Liver (tissue), 9 donors: ENCODE data around the gene SDF4. TPM values are rescaled to one million over a fixed set of nuclear protein-coding genes. Genes with fewer than 3 reads are reported as not detected.

Source experiments
- DNase-seq: peaks from one replicate; pipeline ENCODE4 v3.0.0-alpha.2; 2017; ENCODE audit warnings: low spot score
- H3K27ac ChIP-seq, 2 donors: one replicate each; pipeline ENCODE4 v1.7.0; 2013; ENCODE audit warnings: inconsistent platforms in 2 of 2, low read length in 2 of 2, control low read depth in 1 of 2, low read depth in 1 of 2, mild to moderate bottlenecking in 1 of 2
- H3K27me3 ChIP-seq, 4 donors: one replicate each; pipeline versions ENCODE4 v1.6.1 to v1.7.0; 2013; ENCODE audit warnings: low read length in 3 of 4, inconsistent platforms in 1 of 4, mild to moderate bottlenecking in 1 of 4, moderate library complexity in 1 of 4; ENCODE audit not compliant: control insufficient read depth in 4 of 4, insufficient read depth in 4 of 4
- H3K36me3 ChIP-seq, 4 donors: one replicate each; pipeline versions ENCODE4 v1.6.1 to v1.7.0; 2013; ENCODE audit warnings: low read length in 3 of 4, mild to moderate bottlenecking in 3 of 4, low read depth in 1 of 4, moderate library complexity in 1 of 4; ENCODE audit not compliant: control insufficient read depth in 4 of 4, insufficient read depth in 3 of 4
- H3K4me1 ChIP-seq, 4 donors: one replicate each; pipeline versions ENCODE4 v1.6.1 to v1.7.0; 2013; ENCODE audit warnings: low read length in 3 of 4, mild to moderate bottlenecking in 3 of 4, moderate library complexity in 1 of 4; ENCODE audit not compliant: control insufficient read depth in 4 of 4, insufficient read depth in 4 of 4
- H3K4me3 ChIP-seq, 3 donors: one replicate each; pipeline versions ENCODE4 v1.6.1 to v1.7.0; 2013; ENCODE audit warnings: low read length in 3 of 3, control low read depth in 1 of 3, low read depth in 1 of 3, mild to moderate bottlenecking in 1 of 3
- H3K9ac ChIP-seq, 2 donors: one replicate each; pipeline ENCODE4 v1.7.0; 2013; ENCODE audit warnings: low read length in 2 of 2, mild to moderate bottlenecking in 2 of 2, moderate library complexity in 2 of 2, control low read depth in 1 of 2, low read depth in 1 of 2
- H3K9me3 ChIP-seq, 4 donors: one replicate each; pipeline versions ENCODE4 v1.6.1 to v1.7.0; 2013; ENCODE audit warnings: low read length in 3 of 4; ENCODE audit not compliant: control insufficient read depth in 4 of 4
- EGR1 ChIP-seq, 2 donors: IDR thresholded peaks; 2 replicates each; pipeline ENCODE4 v1.6.1; 2016 to 2018; ENCODE audit warnings: antibody characterized with exemption in 2 of 2, low read depth in 2 of 2
- HNF4A ChIP-seq, 2 donors: conservative IDR thresholded peaks; 2 replicates each; pipeline ENCODE4 v1.6.1; 2016; ENCODE audit warnings: antibody characterized with exemption in 2 of 2, mild to moderate bottlenecking in 2 of 2
- HNF4G ChIP-seq: IDR thresholded peaks from 2 replicates; pipeline ENCODE4 v1.6.1; 2016; ENCODE audit warnings: antibody characterized with exemption
- JUND ChIP-seq, 2 donors: IDR thresholded peaks; 2 replicates each; pipeline ENCODE4 v1.6.1; 2016; ENCODE audit warnings: antibody characterized with exemption in 2 of 2
- NR2F2 ChIP-seq: IDR thresholded peaks from 2 replicates; pipeline ENCODE4 v1.6.1; 2016; ENCODE audit warnings: antibody characterized with exemption
- RAD21 ChIP-seq, 2 donors: IDR thresholded peaks; 2 replicates each; pipeline ENCODE4 v1.6.1; 2016; ENCODE audit warnings: antibody characterized with exemption in 2 of 2, mild to moderate bottlenecking in 2 of 2
- RXRA ChIP-seq, 2 donors: IDR thresholded peaks; 2 replicates each; pipeline ENCODE4 v1.6.1; 2017 to 2018; ENCODE audit warnings: antibody characterized with exemption in 2 of 2, mild to moderate bottlenecking in 1 of 2
- SP1 ChIP-seq: IDR thresholded peaks from 2 replicates; pipeline ENCODE4 v1.6.1; 2018; ENCODE audit warnings: antibody characterized with exemption, mild to moderate bottlenecking
- TAF1 ChIP-seq: conservative IDR thresholded peaks from 2 replicates; pipeline ENCODE4 v1.6.1; 2016; ENCODE audit warnings: antibody characterized with exemption, mild to moderate bottlenecking
- WGBS: extraction: QIAGEN DNeasy Blood & Tissue Kit; methylation state at CpG from one replicate; pipeline ENCODE4 v1.1.7; 2013; 5-methylcytosine and 5-hydroxymethylcytosine counted together
- polyA plus RNA-seq, 2 donors: library from polyadenylated mRNA; stranded (reverse) in 1 of 2; unstranded in 1 of 2; fragments of 200-250 nt in 1 of 2; fragments of >200 nt in 1 of 2; fragmentation: Nextera tagmentation in 1 of 2; extraction: Ambion mirVana in 1 of 2; gene quantifications; one replicate each; pipeline versions ENCODE4 v1.2.1 to v1.2.3, GENCODE V29; 2013 to 2015
- total RNA-seq, 2 donors: library from RNA; depleted of rRNA; stranded (reverse); fragments of >200 nt; gene quantifications; one replicate each; pipeline ENCODE4 v1.2.3, GENCODE V29; 2014
- TF ChIP-seq, protein P1 (sequence below): IDR thresholded peaks from 2 replicates; pipeline ENCODE4 v1.6.1; 2016; ENCODE audit warnings: antibody characterized with exemption
- TF ChIP-seq, protein P2 (sequence below): IDR thresholded peaks from 2 replicates; pipeline ENCODE4 v1.6.1; 2016; ENCODE audit warnings: antibody characterized with exemption, mild to moderate bottlenecking
- TF ChIP-seq, protein P3 (sequence below): IDR thresholded peaks from 2 replicates; pipeline ENCODE4 v1.6.1; 2016; ENCODE audit warnings: antibody characterized with exemption
- TF ChIP-seq, protein P4 (sequence below): IDR thresholded peaks from 2 replicates; pipeline ENCODE4 v1.6.1; 2016; ENCODE audit warnings: antibody characterized with exemption
- donor health status: healthy.
- donor health status: healthy.
- donor health status: healthy.
- donor health status: healthy.
- donor health status: healthy.

SDF4 gene
- total and polyA plus RNA-seq, 4 donors, result 48.7 to 180 (median 75.9) TPM

DNA sequence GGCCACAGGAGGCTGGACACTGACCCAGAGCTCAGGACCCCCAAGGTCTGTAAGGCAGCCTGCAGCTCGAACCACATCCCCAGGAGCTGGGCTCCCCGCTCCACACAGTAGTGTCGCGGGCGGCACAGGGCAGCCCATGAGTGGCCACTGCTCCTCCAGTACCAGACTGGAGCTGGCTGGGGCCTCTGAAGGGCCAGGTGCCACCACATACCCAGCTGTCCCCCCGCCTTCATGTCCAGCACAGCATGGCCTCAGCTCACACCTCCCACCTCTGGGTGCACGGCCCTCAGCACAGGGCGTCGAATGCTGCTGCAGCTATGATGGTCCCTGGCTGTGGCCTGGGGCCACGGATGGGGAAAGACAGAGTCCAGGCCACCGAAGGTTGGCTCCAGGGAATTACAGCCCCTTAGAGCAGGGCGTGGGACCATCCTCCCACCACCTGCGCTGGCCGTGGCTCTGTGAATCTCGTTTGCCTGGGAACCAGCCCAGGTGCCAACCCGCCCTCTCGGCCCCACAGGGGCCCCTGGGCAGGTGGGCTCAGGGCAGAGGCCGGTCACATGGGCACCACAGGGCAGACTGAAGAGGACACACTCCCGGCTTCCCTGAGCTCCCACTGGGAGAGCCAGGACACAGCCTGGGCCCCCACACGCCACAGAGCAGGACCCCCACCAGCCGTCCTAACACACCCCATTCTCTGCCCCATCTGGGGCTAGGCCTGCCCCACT is 15.8 kb downstream of the SDF4 start:
- Histone ChIP-seq H3K9me3 (no peaks in the 10 kb centered on the region), H3K4me3 (no peak overlapping the region), H3K36me3 (peaks cover 12 to 42% (median 16%) of the 10 kb centered on the region in 4 donors), H3K9ac (no peak overlapping the region), H3K27ac (no peak overlapping the region), H3K4me1 (peaks cover 0 to 8% (median 0%) of the 10 kb centered on the region in 4 donors), H3K27me3 (no peaks in the 10 kb centered on the region)
- no peak for DNase-seq
- WGBS, result 90% methylated on average over 21 of the region's 21 CpGs
- TF ChIP-seq SP1 (no peak), HNF4A (conservative IDR thresholded peaks at IDR 0.05) (no peak), NR2F2 (no peak)
- TF ChIP-seq, protein P1, sequence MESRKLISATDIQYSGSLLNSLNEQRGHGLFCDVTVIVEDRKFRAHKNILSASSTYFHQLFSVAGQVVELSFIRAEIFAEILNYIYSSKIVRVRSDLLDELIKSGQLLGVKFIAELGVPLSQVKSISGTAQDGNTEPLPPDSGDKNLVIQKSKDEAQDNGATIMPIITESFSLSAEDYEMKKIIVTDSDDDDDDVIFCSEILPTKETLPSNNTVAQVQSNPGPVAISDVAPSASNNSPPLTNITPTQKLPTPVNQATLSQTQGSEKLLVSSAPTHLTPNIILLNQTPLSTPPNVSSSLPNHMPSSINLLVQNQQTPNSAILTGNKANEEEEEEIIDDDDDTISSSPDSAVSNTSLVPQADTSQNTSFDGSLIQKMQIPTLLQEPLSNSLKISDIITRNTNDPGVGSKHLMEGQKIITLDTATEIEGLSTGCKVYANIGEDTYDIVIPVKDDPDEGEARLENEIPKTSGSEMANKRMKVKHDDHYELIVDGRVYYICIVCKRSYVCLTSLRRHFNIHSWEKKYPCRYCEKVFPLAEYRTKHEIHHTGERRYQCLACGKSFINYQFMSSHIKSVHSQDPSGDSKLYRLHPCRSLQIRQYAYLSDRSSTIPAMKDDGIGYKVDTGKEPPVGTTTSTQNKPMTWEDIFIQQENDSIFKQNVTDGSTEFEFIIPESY, result no peak
- TF ChIP-seq, protein P2, sequence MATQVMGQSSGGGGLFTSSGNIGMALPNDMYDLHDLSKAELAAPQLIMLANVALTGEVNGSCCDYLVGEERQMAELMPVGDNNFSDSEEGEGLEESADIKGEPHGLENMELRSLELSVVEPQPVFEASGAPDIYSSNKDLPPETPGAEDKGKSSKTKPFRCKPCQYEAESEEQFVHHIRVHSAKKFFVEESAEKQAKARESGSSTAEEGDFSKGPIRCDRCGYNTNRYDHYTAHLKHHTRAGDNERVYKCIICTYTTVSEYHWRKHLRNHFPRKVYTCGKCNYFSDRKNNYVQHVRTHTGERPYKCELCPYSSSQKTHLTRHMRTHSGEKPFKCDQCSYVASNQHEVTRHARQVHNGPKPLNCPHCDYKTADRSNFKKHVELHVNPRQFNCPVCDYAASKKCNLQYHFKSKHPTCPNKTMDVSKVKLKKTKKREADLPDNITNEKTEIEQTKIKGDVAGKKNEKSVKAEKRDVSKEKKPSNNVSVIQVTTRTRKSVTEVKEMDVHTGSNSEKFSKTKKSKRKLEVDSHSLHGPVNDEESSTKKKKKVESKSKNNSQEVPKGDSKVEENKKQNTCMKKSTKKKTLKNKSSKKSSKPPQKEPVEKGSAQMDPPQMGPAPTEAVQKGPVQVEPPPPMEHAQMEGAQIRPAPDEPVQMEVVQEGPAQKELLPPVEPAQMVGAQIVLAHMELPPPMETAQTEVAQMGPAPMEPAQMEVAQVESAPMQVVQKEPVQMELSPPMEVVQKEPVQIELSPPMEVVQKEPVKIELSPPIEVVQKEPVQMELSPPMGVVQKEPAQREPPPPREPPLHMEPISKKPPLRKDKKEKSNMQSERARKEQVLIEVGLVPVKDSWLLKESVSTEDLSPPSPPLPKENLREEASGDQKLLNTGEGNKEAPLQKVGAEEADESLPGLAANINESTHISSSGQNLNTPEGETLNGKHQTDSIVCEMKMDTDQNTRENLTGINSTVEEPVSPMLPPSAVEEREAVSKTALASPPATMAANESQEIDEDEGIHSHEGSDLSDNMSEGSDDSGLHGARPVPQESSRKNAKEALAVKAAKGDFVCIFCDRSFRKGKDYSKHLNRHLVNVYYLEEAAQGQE, result no peak
- TF ChIP-seq, protein P3, sequence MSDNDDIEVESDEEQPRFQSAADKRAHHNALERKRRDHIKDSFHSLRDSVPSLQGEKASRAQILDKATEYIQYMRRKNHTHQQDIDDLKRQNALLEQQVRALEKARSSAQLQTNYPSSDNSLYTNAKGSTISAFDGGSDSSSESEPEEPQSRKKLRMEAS, result no peak

DNA sequence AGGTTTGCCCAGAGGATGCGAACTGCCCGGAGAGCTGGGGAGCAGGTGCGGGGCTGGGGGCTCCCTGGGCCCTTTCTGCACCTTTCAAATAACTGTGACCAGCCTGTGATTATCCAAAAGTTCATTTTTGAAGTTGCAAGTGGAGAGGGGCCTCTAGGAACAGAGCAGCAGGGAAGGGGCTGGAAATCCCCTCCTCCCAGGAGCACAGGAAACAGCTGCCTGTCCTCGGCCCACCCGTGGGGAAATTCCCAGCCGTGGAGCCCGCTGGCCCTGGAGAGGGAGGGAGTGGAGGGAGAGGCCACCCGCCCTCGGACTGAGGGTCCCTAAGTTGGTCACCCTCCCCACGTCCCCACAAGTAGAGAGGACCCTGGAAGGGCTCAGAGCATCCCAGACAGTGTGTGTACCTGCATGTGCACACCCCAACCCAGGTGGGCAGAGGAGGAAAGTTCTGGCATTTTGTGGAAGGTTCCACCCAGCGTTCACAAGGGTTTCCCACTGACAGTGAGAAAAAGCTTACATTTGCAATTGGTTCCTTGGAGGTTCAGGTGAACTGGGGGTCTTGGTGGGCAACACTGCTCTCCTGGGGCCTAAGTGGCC is 16.6 kb downstream of the SDF4 start:
- TF ChIP-seq HNF4G (no peak), RXRA (IDR thresholded peaks at IDR 0.05) (no peak), RAD21 (IDR thresholded peaks at IDR 0.05) (no peak), JUND (IDR thresholded peaks at IDR 0.05) (no peak), EGR1 (IDR thresholded peaks at IDR 0.05; ENCODE audit: low read depth in 2 of 2) (no peak), TAF1 (no peak)
- TF ChIP-seq, protein P4, sequence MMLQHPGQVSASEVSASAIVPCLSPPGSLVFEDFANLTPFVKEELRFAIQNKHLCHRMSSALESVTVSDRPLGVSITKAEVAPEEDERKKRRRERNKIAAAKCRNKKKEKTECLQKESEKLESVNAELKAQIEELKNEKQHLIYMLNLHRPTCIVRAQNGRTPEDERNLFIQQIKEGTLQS, result no peak
- TF ChIP-seq, protein P1, result no peak
- peaks cover 10 to 33% (median 13%) of the 10 kb centered on the region in 4 donors for H3K36me3 ChIP-seq
- no peak for DNase-seq
- peaks cover 0 to 8% (median 0%) of the 10 kb centered on the region in 4 donors for H3K4me1 ChIP-seq
- no peaks in the 10 kb centered on the region for H3K27me3 ChIP-seq
- no peak overlapping the region for H3K27ac ChIP-seq
- no peaks in the 10 kb centered on the region for H3K9me3 ChIP-seq
- no peak overlapping the region for H3K4me3 ChIP-seq
- WGBS, result 56% methylated on average over 11 of the region's 11 CpGs
- no peak overlapping the region for H3K9ac ChIP-seq
